HG02588 (cell line): ENCODE measurements around the gene CD300H.
"Not testable (repeated sequence)": the region's sequence is repeated elsewhere in the genome, so short reads cannot be mapped to it uniquely, and the experiment has no call there.

ENCODE experiments used
- ATAC-seq: cut with Tn5 transposase; IDR thresholded peaks from one replicate; pipeline ENCODE4 v1.9.1; 2021; ENCODE audit warnings: mild to moderate bottlenecking, moderate library complexity; ENCODE audit not compliant: unreplicated experiment

CD300H gene

GRCh38 chr17:74528491-74529199, 38.7 kb downstream of the CD300H start:
- peak; percentile 73 for ATAC-seq

DNA sequence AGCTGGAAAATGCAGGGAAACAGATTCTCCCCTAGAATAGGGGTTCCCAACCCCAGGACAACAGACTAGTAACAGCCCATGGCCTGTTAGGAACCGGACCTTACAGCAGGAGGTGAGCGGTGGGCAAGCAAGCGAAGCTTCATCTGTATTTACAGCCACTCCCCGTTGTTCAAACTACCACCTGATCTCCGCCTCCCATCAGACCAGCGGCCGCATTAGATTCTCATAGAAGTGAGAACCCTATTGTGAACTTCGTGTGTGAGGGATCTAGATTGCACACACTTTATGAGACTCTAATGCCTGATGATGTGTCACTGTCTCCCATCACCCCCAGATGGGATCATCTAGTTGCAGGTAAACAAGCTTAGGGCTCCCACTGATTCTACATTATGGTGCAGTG, 39.6 kb downstream of the CD300H start:
- ATAC-seq, result no peak

DNA sequence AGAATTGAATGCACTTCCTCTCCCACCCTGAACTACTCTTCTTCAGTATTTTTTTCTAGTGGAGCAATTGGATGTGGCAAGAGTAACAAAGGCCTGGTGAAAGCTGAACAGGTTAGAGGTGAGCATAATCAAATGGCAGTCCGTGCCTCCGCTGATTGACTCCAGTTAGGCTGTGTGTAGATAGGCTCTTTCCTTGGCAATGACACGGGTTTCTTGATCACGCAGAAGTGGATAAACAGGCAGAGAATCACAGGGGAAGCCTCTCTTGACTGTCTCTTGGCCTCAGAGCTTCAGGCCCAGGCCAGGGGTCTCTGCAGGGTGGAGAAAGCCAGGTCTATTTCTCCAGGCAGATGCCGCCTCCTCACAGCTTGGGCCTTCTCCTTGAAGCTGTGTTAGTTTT, 40.2 kb downstream of the CD300H start:
- no peak for ATAC-seq

DNA sequence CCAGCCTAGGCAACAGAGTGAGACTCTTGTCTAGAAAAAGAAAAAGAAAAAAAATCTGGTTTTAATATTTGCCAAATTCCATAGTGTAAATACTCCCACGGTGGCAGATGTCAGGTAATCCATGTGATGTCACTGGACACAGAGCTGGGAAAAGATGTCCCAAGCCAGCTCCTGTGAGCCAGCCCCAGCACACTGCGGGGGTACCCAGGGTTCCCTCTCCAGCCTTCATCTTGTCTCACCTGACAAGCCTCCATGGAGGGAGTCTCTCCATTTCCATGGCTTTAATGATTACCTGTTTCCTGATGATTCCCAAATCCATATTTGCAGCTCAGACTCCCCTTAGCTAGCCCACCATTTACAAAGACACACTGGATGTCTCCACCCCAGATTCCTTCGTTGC, 40.6 kb downstream of the CD300H start:
- no peak for ATAC-seq

GRCh38 chr17:74525781-74526288, 41.5 kb downstream of the CD300H start:
- no peak for ATAC-seq

DNA sequence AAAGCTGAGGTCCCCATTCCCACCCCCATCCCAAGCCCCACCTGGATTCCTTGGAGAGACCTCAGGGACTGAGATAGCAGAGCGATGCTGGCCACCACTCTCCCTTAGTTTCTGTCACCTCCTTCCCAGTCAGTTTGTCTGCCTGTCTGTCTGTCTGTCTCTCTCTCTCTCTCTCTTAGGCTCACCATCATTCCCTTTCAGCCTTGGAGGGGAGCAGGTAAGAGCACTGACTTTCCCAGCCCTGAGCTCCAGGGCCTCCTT, 41.9 kb downstream of the CD300H start:
- ATAC-seq, result no peak

- no peak for ATAC-seq
These were observed 42.5 kb downstream of the CD300H start for GRCh38 chr17:74524653-74525464.

- ATAC-seq, result no peak
These were observed 44.0 kb downstream of the CD300H start for GRCh38 chr17:74523308-74523707.

- no peak for ATAC-seq
These were observed 44.8 kb downstream of the CD300H start for GRCh38 chr17:74522381-74523105.

DNA sequence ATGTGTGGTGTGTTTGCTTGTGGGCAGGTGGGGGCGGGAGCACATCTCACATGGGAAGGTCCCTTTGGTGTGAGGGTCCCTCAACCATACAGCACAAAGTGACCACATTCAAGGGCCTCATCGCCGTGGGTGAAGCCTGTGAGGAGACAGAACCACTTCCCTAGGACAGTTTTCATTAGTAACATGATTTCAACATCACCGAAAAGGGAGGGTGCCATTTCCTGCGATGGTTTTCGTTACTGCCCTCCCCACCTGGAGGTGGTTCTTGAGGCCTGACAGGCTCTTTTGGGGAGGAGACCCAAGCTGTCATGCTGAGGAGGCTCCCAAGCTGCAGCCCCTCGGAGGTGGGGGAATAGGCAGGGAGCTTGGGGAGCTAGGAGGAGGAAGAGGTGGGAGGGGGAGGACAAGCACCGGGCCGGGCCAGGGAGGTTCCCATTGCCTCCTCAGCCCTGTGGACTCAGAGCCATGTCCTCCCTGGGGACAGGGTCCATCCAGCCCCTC, 45.6 kb downstream of the CD300H start:
- ATAC-seq, result no peak

DNA sequence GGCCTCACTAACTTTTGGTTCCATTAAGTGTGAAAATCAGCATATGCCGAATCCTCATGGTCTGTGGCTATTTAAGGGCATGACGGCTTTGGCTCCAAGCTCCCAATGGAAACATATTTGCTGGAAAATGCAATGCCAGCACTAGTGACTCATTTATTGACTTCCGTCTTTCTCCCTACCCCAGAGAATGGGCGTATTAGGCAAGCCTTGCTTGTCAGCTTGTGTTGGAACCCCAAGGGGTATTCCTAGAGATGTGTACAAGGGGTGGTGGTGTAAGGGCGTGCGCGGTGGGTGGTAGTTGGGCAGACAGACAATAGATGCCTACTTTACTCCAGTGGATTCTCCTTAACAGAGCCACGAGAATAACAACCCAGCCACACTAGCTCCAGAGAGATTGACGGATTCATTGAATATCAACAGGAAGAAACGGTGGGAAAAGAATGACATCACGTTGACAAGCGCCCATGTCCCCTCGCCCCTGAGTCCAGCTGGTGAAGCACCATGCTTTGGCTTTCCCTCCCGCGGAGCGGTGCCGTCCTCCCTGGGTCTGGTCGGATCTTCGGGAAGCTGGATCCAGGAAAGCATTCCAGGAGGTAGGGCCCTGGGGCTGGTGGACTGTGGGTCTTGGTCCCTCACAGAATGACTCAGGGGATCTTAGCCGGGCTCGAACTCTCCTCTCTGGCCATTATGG, 46.4 kb downstream of the CD300H start:
- ATAC-seq, result no peak

DNA sequence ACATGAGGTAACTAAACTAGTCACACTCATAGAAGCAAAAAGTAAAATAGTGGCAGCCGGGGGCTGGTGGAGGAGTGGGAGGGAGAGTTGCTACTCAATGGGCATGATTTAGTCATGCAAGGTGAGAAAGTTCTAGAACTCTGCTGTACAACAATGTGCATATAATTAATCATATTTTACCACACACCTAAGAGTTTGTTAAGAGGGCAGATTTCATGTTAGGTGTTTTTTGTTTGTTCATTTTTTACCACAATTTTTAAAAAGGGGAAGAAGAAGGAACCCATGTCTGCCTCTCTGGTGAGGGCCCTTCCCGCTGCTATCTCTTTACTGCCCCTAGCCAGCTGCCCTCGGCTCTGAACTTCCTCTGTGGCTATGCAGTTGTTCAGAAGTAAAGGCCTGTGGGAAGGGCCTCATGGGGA, 47.3 kb downstream of the CD300H start:
- no peak for ATAC-seq

DNA sequence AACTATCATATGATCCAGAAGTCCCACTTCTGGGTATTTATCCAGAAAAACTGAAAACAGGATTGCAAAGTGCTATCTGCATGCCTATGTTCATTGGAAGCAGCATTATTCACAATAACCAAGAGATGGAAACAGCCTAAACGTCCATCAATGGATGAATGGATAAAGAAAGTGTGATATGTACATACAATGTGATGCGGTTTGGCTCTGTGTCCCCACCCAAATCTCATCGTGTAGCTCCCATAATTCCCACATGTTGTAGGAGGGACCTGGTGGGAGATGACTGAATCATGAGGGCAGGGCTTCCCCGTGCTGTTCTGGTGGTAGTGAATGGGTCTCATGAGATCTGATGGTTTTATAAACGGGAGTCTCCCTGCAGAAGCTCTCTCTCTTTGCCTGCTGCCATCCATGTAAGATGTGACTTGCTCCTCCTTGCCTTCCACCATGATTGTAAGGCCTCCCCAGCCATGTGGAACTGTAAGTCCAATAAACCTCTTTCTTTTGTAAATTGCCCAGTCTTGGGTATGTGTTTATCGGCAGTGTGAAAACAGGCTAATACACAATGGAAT, 48.8 kb downstream of the CD300H start:
- ATAC-seq, result not testable (repeated sequence)

DNA sequence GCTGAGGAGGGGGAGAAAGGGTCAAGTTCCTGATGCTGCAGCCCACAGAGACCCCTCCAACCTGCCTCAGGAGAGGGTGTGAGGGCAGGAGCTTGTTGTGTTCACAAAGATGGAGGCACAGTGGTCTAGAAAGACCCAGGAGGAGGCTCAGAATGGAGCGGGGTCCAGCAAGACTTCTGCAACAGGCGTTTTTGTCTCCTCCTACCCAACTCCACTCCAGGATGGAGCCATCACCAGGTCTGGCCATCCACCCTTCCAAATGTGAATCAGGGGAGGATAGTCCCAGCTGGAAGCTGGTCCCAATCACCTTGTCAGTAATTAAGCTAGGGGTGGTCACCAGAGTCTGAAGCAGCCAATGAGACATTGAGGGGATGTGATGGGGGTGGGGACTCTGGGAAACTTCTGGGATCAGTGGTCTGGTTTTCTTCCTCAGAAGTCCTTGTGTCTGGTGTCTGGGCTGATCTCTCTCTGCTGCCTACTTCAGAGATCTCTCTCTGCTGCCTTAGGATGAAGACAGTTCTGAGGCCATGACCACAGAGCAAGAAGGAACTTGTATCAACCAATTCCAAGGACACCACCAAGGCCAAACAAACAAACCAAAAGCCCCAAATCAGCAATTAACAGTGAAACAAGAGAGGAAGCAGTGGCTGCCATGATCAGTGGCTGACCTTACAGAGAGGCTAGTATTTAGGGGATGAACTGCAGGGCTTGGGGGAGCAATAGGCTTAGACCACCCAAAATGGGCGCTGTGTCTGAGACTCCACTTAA, 50.6 kb downstream of the CD300H start:
- no peak for ATAC-seq

GRCh38 chr17:74515941-74516340, 51.4 kb downstream of the CD300H start:
- no peak for ATAC-seq

GRCh38 chr17:74514632-74515334, 52.5 kb downstream of the CD300H start:
- ATAC-seq, result no peak

- ATAC-seq, result no peak
These were observed 53.2 kb downstream of the CD300H start for GRCh38 chr17:74513987-74514631.

DNA sequence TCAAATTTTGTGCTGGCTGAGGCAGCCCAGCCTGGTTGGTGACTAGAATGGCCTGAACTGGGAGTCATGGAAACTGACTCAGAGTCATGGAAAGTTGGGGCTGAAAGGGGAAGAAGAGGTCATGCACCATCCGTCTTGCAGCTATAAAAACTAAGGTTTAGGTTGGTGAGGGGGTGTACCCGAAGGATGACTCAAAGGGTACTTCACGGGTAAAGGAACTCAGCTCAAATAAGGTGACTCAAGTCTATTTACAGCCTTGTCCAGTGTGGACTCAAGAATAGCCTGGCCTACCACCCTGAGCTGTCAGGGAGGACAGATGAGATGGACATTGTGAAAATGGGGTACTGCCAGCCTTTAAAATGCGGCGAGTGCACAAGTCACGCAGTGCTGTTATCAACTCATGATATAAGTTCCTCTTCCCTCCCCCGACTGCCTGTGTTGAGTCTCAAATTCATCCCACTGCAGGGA, 54.7 kb downstream of the CD300H start:
- ATAC-seq, result no peak

DNA sequence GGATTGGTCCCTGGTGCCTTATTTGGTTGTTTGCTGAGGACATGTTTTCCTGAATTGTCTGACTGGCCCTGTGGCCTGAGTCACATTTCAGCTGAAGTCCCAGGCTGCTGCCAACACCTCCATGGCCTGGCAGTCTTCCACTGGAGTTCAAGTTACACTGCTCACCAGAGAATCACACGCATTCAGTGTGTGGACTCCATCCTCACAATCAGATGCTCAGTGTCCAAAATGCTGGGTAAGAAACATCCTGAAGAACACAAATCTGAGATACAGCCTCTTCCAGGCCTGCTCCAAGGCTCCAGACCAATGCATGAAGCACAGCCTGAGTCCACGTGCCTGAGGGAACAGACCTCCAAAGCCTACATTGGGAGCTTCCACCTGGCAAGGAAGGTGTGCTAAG, 55.3 kb downstream of the CD300H start:
- no peak for ATAC-seq
